Stimulated activated CD4-positive, alpha-beta T cell treated with anti-CD3 and anti-CD28 coated beads, Interleukin-12 subunit alpha, Interleukin-12 subunit beta, amount 100 ng/mL, for 48 hours (primary cell): ENCODE results near the gene ABCC2.
"Not testable (repeated sequence)": the region's sequence is repeated elsewhere in the genome, so short reads cannot be mapped to it uniquely, and the experiment has no call there.

ENCODE experiments used
- DNase-seq, 3 donors: peaks; one replicate each; pipeline ENCODE4 v3.0.0-alpha.2; 2020; ENCODE audit warnings: low read depth in 2 of 3, low spot score in 1 of 3

ABCC2 gene

DNA sequence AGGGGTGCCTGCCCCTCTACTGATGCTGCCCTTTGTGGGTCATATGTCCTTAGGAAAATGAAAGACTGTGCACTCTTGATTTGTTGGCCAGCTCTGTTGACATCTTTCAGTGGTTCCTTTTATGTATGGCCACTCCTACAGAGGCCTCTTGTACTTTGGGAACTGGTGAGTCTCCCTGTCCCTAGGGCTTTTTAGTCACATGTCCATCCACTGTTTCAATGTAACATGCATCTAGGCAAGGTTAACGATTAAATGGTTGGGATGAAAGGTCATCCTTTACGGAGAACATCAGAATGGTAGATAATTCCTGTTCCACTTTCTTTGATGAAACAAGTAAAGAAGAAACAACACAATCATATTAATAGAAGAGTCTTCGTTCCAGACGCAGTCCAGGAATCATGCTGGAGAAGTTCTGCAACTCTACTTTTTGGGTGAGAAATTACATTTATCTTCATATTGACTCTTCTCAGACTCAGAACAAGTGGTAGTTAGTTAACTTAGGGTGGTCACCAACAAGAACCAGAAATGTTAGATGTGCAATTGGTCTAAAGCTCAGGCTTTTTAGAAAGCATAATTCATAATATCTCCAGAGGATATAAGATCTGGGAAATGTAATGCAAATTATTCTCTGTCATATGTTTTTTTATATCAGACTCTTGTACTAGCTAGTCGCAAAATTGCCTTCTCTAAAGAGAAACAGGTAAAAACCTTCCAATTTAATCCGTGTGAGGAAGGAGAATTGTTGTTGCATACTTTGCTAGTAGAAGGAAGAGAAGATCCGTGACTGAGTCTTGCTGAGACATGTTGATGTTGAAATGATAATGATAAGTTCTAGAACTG is at the start of gene ABCC2:
Gene ABCC2 (plus strand): TSS at position 194 of the 840 bp plus-strand sequence. CDS start 205 bp downstream, at position 399.
- DNase-seq = no peak

DNA sequence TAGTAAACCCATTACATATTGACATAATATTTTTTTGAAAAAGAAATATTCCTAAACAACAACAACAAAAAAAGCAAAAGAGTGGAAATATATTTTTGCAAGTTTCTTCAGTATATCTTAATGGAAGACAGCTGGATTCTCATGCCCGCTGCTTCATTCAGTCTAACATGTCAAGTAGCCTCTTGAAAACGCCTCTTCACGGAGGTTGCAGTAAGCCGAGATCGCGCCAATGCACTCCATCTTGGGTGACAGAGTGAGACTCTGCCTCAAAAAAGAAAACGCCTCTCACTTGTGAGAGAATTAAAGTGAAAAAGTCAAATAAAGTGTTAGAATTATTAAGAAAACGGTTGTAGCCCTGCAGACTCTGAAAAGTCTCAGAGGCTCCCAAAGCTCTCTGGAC is 49.1 kb upstream of the ABCC2 start:
- no peak for DNase-seq

DNA sequence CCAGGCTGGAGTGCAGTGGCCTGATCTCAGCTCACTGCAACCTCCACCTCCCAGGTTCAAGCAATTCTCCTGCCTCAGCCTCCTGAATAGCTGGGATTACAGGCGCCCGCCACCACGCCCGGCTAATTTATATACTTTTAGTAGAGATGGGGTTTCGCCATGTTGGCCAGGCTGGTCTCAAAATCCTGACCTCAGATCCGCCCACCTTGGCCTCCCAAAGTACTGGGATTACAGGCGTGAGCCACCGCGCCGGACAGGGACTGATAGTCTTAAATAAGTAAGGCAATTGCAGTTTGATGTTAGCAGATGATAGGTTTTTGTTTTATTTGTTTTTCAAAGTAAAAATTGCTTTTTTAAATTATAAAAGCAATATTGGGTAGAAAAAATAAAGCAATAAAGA is 48.3 kb upstream of the ABCC2 start:
- not testable (repeated sequence) for DNase-seq

DNA sequence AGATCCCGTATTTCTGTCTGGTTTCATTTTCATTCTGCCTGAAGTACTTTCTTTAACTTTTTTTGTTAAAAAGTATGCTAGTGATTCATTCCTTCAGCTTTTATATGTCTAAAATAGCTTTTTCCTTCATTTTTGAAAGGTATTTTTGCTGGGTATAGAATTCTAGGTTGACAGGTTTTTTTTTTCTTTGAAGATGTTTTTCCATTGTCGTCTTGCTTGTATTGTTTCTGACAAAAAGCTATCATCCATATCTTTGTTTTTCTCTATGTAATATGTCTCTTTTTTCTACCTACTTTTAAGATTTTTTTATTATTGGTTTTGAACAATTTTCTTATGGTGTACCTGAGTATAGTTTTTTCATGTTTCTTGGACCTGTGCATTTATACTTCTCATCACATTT is 42.2 kb upstream of the ABCC2 start:
- no peak for DNase-seq

DNA sequence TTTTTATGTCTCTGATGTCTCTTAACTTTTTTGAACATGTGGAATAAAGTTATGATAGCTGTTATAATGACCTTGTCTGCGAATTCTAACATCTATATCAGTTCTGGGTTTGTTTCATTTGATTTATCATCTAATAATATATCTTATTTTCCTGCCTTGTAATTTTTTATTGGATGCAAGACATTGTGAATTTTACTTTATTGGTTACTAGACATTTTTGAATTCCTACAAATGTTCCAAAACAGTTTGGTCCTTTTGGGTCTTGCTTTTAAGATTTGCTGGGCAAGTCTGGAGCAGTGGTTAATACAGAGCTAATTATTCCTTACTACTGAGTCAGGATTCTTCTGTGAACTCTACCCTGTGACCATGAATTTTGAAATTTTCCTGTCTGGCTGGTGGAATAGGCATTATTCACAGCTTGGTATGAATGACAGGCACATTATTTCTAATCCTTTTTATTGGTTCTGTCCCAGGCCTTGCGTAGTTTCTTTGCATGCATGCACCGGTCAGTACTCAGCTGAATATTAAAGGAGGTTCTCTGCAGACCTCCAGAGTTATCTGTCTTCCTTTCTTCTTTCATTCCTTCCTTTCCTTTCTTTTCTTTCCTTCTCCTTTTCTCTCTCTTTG is 41.4 kb upstream of the ABCC2 start:
- DNase-seq = no peak

DNA sequence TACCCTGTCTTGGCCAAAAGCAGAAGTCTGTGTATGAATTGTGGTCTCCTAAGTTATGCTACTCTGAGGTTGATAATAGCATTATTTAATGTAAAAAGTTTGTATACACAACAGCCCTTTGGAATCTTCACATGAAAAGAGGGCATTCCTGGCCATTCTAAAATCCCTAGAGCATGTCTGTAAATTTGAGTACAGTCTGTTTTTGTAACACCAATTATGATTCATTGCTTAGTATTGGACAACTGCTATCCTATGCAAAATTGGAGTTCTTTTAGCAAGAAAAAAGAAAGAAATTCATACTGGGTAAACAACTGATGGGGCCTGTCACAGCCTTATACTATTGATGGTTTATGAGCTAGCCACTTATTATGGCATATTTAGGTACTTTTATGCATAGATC is 40.2 kb upstream of the ABCC2 start:
- no peak for DNase-seq

DNA sequence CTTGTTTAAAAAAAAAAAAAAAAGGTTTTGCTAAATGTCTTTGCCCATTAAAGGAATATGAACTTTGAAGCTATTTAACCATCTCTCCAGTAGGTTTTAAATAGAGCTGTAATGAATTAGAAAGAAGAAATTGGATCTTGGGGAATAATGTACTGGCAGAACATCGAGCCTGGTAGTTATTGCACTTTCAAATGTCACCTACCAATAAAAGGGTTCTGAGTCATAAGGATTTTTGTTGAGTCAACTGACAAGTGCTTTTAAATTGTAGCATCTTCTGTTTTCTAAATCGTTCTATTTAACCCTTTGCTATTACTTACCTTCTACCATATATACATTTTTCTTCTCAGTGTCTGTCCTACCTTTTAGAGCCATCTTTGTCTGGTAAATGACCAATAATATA is 39.7 kb upstream of the ABCC2 start:
- DNase-seq = no peak

DNA sequence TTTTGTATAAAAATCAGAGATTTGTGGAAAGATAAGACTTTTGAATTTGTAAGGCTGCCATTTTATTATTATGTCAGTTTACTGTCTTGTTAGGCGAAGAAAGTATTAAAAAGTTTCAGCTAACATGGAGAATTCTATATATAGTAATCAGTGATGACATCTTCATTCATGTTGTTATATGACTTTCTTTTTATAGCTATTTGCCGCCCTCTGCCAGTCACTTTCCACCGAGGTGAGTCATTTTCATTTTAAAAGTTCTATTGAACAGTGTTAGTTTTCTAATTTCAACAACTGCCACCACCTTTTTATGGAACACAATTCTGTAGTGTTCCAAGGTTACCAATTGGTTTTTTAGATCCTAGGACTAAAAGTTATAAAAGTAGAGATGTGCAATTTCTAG is 38.6 kb upstream of the ABCC2 start:
- no peak for DNase-seq

DNA sequence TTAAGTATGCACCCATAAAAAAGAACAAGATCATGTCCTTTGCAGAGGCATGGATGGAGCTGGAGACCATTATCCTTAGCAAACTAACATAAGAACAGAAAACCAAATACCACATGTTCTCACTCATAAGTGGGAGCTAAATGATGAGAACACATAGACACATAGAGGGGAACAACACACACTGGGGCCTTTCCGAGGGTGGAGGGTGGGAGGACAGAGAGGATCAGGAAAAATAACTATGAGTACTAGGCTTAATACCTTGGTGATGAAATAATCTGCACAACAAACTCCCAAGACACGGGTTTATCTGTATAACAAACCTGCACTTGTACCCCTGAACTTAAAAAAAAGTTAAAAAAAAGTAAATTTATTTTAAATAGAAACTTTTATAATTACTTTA is 36.3 kb upstream of the ABCC2 start:
- DNase-seq = not testable (repeated sequence)

DNA sequence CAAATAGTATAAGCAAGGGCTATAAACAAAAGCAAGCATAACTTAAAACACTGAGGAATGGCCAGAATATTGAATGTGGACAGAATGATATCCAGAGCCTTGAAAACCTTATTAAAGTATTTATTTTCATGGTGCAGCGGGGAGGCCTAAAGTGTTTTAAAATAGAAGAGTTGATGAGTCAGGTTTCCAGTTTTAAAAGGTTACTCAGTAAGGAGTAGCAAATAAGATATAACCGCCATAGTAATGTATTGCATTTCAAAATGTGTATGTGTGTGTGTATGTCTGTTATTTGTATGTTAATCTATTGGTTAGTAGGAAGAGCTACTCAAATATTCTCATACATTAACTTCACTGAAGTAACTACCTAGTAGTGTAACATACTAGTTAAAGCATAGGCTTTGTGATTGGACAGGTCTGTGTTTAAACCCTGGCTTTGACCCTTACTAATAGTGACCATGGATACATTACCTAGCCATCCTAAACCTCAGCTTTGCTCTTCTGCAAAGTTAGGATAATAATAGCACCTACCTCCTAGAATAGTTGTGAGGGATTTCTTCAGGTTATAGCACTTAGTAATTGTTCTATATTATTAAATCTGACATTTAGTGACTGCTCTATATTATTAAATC is 33.5 kb upstream of the ABCC2 start:
- DNase-seq = no peak

DNA sequence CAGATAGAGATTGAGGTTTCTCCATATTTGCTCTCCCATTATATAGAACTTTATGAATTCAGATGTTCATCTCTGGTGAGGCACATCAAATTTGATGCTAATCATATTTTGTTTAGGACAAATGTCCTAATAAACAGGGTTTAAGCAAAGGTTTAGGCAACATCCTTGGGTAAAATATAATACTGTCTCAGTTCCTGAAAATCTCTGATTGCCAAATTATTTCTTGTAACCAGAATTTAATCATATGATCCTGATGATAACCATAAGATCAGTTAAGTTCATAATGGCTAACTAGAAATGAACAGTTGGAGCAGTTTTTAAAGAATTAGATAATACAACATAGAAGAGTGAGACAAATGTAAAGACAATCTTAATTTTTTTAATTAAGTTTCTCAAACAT is 31.8 kb upstream of the ABCC2 start:
- DNase-seq = no peak

DNA sequence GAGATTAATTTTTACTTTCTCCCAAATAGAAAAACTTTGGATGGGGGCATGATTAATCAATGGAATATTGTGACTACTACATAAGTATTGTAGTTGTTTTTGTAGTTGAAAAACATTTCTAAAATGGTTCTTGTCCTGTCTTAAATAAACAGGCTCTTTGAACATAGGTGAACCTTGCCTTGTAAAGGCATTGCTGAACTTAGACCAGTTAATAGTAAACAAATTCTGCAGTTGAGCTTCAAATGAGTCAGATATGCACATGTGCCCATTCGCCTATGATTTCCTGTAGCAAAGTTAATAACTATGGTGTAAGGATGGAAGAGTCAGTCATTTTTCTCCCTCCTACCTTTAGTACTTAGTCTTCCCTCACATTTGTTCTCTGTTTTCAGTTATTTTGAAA is 27.8 kb upstream of the ABCC2 start:
- DNase-seq = no peak

DNA sequence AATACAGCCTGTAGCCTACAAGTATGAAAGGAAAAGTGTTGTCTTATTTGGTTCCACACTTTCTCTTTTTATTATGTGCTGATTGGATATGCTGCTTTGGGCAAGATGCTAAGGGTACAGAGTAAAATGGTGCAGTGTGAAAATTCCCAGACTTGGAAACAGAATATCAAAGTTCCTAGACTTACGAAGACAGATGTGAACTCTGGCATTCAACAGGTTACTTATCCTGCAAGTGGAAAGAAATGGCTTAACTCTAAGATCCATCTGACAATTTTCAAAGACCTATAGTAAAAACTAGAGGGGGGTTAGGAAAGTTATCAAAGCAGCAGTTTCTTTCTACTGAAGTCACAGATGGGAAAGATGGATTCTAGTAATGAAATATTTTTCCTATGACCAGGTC is 26.3 kb upstream of the ABCC2 start:
- DNase-seq = no peak

DNA sequence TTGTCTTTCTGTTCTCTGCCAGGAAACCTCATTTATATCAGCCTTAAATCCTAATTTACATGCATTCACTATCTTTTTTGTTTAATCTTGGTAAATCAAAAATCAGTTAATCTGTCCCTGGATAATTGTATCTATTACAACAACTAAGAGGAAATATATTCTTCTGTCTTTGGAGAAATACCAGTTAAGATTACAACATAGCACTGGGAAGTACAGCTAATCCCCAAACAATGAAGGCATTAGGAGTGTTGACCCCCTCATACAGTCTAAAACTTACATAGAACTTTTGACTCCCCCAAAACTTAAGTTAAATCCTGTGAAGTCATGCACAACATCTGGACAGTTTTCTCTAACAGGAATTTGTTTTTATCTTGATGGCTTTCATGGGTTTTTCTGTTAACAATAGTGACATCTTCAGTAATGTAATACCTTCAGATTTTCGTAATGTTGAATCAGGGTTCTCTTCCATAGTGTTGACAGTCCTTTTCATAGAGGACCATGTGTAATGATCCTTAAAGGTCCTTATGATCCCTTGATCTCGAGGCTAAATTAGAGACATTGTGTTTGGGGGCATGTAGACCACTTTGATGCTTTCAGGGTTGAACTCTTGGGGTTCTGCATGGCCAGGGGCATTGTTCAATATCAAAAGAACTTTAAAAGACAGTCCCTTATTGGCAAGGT is 24.1 kb upstream of the ABCC2 start:
- DNase-seq = no peak

DNA sequence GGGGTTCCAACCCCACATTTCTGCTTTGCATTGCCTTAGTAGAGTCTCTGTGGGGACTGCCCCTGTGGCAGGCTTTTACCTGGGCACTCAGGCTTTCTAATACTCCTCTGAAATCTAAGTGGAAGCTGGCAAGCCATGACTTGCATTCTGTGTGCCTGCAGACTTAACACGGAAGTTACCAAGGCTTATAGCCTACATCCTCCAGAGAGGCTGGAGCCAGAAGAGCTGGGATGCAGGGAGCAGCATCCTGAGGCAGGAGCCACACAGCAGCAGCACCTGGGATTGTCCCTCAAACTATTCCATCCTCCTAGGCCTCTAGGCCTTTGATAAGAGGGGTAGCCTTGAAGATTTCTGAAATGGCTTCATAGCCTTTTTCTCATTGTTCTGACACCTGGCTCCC is 22.1 kb upstream of the ABCC2 start:
- no peak for DNase-seq

DNA sequence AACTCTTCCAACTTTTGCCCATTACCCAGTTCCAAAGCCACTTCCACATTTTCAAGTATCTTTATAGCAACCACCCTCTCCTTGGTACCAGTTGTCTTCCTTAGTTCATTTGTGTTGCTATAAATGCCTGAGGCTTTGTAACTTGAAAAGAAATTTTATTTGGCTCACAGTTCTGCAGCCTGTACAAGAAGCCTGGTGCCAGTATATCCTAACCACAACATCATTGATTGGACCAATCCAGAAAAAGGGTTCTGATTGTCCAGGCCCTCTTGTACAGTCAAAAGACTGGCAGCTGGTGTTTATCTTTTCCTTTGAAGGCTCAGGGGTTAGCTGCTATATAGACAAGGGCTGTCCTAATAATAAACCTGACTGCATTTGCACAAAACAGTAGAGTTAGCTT is 21.1 kb upstream of the ABCC2 start:
- DNase-seq = no peak

DNA sequence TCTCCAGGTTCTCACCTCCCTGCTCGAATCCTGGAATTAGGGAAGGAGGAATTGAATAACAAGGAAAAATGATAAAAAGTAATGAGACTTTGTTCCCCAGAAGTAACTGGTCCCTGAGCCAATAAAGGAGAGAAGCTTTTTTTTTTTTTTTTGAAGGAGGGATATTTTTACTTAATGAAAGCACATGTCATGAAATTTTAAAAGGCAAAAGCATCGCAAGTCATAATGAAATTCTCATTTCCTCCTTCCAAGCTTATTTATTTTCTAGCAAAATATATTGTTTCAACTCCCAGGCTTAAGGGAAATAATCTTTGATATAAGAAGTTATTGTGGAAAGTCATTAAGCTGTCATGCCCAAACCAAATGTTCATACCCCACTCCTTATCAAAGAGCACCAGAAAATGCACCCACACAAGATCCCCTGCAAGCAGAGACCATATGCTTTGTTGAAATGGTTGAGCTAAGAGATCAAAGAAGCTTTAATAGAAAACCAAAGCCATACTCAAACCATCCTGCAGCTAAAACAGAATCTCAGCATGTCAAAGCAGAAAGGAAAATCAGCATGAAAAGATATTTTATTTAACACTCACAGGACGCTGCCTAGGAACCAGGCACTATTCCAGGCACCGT is 16.7 kb upstream of the ABCC2 start:
- no peak for DNase-seq

DNA sequence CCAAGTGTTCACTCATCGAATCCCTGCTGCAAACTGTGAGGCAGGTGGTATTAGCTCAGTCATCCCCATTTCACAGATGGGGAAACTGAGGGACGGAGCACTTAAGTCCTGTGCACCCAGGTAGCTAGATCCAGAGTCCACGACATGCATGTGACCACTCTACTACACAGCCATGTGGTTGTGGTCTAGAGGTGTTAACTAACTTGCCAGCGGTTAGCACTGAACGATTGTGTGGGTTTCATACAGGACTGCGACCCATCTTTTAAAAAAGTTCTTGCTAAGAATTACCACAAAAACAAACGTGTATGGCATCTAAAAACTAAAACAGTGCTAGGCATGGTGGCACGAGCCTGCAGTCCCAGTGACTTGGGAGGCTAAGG is 16.1 kb upstream of the ABCC2 start:
- DNase-seq = no peak

DNA sequence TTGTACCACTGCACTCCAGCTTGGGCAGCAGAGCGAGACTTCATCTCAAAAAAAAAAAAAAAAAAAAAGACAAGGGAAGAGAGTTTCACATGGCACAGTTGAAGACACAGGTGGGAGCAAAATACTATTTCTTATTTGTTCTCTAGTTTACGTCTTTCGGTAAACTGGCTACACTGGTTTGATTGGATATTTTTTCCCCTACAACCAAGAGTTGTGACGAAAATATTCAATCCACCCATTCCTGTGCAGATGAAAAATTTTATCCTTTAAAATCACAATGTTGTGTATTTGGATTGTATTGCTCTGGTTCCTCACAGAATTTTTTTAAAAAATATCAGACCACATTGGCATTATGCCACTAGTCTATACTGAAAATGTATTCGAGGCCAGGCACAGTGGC is 14.5 kb upstream of the ABCC2 start:
- DNase-seq = no peak

DNA sequence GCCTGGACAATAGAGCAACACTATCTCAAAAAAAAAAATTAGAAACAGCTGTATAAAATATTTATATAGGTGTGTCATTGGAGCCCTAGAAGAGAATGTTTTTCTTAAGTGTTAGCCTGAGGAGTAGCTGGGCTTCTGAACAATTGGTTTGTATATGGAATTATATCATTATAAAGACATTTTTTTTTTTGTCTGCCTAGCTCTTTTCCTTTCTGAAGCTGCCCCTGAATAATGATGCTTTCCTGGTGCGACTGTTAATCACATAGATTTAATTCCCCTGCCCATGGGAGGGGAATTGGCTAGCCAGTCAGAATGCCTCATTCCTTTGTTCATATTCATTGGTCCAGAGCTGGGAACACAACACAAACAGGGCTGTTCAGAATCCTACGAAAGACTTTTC is 13.9 kb upstream of the ABCC2 start:
- no peak for DNase-seq

DNA sequence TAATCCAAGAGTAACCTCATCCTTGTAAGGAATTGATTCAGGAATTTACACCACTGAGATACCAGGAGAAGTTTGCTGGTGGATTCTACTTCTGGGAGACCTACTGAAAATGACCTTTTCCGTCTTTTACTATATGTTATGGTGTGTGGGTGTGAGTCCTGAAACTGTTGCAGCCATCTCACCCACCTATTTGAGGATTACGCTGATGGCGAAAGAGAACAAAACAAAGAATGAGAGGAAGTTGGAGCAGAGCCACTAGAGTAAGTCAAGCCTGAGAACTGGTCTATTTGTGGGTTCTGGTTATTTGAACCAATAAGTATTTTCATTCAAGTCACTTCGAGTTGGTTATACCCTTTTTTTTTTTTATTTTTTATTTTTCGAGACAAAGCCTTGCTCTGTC is 12.7 kb upstream of the ABCC2 start:
- no peak for DNase-seq
